Kidney epithelial cell (primary cell): ENCODE data around the gene ABHD17A. TPM values are rescaled to one million over a fixed set of nuclear protein-coding genes. Genes with fewer than 3 reads are reported as not detected.

Experiments used
- DNase-seq: peaks from one replicate; pipeline ENCODE4 v3.0.0-alpha.2; 2010; ENCODE audit warnings: low read depth
- H3K27me3 ChIP-seq: 2 replicates; pipeline ENCODE4 v1.6.0; 2011; ENCODE audit warnings: low read length; ENCODE audit not compliant: control insufficient read depth, insufficient read depth
- H3K36me3 ChIP-seq: 2 replicates; pipeline ENCODE4 v1.5.1; 2011; ENCODE audit warnings: low read length; ENCODE audit not compliant: control insufficient read depth, insufficient read depth
- H3K4me3 ChIP-seq: 2 replicates; pipeline ENCODE4 v1.5.1; 2011; ENCODE audit warnings: low read depth, mild to moderate bottlenecking, control low read depth, low read length
- total RNA-seq: library from RNA; depleted of rRNA; stranded (reverse); fragments of >200 nt; gene quantifications from 2 replicates; pipeline ENCODE4 v1.2.3, GENCODE V29; 2015
- TF ChIP-seq, protein P1 (sequence below): IDR thresholded peaks from 2 replicates; pipeline ENCODE4 v1.5.1; 2011; ENCODE audit warnings: mild to moderate bottlenecking, moderate library complexity, low read length, control low read depth, inconsistent platforms; ENCODE audit not compliant: insufficient read depth, poor library complexity, severe bottlenecking

The ABHD17A gene
- total RNA-seq, 1 donor from 2014 or later: 54.1 TPM

DNA sequence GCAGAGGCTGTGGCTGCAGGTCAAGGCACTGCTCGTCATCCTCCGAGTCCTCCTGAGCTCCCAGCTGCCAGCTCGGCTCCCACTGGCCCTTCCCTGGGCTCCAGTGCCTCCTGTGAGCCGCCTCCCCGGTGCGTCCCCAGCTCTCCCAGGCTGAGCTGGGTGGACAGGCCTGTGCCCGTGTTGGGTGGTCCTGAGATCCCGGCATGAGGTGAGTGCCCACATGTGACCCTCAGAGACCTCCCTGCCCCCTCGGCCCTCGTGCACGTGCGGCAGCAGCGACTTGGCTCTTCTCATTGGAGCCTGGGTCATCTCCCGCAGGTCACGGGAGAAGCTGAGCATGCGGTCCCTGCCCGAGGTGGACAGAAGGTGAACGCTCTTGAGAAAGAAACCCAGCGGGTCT, 35.3 kb upstream of the ABHD17A start:
- H3K4me3 ChIP-seq: no peak overlapping the region
- no peaks in the 10 kb centered on the region for H3K27me3 ChIP-seq
- TF ChIP-seq, protein P1, sequence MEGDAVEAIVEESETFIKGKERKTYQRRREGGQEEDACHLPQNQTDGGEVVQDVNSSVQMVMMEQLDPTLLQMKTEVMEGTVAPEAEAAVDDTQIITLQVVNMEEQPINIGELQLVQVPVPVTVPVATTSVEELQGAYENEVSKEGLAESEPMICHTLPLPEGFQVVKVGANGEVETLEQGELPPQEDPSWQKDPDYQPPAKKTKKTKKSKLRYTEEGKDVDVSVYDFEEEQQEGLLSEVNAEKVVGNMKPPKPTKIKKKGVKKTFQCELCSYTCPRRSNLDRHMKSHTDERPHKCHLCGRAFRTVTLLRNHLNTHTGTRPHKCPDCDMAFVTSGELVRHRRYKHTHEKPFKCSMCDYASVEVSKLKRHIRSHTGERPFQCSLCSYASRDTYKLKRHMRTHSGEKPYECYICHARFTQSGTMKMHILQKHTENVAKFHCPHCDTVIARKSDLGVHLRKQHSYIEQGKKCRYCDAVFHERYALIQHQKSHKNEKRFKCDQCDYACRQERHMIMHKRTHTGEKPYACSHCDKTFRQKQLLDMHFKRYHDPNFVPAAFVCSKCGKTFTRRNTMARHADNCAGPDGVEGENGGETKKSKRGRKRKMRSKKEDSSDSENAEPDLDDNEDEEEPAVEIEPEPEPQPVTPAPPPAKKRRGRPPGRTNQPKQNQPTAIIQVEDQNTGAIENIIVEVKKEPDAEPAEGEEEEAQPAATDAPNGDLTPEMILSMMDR: no peak
- H3K36me3 ChIP-seq: peaks cover 3% of the 10 kb centered on the region
- no peak for DNase-seq

DNA sequence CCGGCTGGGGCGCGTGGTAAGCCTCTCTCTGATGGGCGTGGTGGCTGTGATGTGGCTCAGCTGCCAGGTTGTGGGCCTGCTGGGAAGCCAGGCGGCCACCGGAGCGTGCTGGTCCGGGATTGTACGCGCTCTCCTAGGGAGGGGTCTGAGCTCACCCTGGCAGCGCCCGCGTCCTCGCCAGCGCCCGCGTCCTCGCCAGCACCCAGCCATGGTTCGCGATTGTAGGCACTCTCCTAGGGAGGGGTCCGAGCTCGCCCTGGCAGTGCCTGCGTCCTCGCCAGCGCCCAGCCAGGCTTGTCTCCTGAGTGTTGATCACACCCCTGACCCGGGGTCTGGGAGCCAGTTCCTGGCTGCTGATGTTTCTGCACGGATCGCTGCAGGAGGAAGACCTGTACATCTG, 33.7 kb upstream of the ABHD17A start:
- Histone ChIP-seq H3K27me3 (no peaks in the 10 kb centered on the region), H3K36me3 (peaks cover 3% of the 10 kb centered on the region), H3K4me3 (no peak overlapping the region)
- TF ChIP-seq, protein P1: no peak
- no peak for DNase-seq

DNA sequence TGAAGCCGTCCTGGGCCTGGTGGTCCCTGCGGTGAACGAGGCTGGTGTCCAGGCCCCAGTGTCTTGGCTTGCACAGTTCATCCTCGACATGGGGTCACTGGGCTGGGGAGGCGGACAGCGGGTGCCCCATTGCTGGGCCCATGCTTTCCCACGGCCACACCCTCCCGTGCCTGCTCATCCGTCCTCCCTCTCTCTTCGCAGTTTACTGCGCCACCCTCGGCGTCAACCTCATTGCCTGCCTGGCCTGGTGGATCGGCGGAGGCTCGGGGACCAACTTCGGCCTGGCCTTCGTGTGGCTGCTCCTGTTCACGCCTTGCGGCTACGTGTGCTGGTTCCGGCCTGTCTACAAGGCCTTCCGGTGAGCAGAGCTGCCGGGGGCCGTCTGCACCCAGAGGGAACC, 32.6 kb upstream of the ABHD17A start:
- DNase-seq: no peak
- Histone ChIP-seq H3K4me3 (no peak overlapping the region), H3K27me3 (no peaks in the 10 kb centered on the region), H3K36me3 (peaks cover 2% of the 10 kb centered on the region)
- TF ChIP-seq, protein P1: no peak

DNA sequence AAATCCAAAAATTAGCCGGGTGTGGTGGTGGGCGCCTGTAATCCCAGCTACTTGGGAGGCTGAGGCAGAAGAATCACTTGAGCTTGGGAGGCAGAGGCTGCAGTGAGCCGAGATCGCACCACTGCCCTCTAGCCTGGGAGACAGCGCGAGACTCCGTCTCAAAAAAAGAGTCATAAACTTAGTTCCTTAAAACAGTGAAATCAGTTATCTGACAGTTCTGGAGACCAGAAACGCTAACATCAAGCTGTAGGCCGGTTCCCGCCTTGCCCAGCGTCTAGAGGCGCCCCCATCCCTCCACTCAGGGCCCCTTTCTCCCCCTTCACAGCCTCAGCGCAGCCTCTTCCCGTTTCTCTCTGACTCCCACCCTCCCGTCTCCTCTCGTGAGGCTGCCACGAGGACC, 31.9 kb upstream of the ABHD17A start:
- TF ChIP-seq, protein P1: no peak
- Histone ChIP-seq H3K4me3 (no peak overlapping the region), H3K36me3 (no peaks in the 10 kb centered on the region), H3K27me3 (no peaks in the 10 kb centered on the region)
- no peak for DNase-seq

DNA sequence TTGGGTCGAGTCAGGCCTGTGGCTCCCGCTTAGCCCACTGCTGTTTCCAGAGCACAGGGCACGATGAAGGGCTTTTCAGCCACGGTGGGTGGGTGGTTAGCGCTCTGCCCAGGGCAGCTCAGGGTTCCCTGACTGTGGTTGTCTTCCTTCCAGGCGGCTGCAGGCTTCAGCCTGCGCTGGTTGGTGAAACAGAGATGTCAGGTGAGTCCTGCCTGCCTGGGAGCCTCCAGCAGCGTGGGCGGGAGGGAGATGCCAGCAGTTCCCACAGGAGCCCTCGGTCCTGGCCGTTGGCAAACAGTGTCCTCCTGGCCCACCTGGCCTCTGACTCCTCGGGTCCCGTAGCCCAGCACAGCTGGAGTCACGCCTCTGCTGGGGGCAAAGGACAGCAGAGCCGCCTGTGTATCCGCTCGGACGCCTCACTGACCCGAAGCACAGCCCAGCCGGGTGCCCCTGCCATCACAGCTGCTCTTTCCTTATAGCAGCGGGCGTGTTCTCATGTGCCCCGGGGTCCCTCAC, 29.6 kb upstream of the ABHD17A start:
- Histone ChIP-seq H3K27me3 (no peaks in the 10 kb centered on the region), H3K36me3 (no peaks in the 10 kb centered on the region), H3K4me3 (no peak overlapping the region)
- no peak for DNase-seq
- TF ChIP-seq, protein P1: no peak
